ENCODE measurements around the gene BBS7.

- TF ChIP-seq, protein P1, sequence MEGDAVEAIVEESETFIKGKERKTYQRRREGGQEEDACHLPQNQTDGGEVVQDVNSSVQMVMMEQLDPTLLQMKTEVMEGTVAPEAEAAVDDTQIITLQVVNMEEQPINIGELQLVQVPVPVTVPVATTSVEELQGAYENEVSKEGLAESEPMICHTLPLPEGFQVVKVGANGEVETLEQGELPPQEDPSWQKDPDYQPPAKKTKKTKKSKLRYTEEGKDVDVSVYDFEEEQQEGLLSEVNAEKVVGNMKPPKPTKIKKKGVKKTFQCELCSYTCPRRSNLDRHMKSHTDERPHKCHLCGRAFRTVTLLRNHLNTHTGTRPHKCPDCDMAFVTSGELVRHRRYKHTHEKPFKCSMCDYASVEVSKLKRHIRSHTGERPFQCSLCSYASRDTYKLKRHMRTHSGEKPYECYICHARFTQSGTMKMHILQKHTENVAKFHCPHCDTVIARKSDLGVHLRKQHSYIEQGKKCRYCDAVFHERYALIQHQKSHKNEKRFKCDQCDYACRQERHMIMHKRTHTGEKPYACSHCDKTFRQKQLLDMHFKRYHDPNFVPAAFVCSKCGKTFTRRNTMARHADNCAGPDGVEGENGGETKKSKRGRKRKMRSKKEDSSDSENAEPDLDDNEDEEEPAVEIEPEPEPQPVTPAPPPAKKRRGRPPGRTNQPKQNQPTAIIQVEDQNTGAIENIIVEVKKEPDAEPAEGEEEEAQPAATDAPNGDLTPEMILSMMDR (IDR thresholded peaks at IDR 0.05 in 2 of 3, conservative IDR thresholded peaks at IDR 0.05 in 1 of 3; ENCODE audit: insufficient read depth in 2 of 3, low read depth in 1 of 3, low read length in 3 of 3) = no peak
- TF ChIP-seq, protein P2, sequence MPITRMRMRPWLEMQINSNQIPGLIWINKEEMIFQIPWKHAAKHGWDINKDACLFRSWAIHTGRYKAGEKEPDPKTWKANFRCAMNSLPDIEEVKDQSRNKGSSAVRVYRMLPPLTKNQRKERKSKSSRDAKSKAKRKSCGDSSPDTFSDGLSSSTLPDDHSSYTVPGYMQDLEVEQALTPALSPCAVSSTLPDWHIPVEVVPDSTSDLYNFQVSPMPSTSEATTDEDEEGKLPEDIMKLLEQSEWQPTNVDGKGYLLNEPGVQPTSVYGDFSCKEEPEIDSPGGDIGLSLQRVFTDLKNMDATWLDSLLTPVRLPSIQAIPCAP (CRISPR knock-in tag; IDR thresholded peaks at IDR 0.05; ENCODE audit: borderline replicate concordance) = no peak
- TF ChIP-seq ZBTB43 (CRISPR knock-in tag; IDR thresholded peaks at IDR 0.05) = no peak
- TF ChIP-seq MNT (conservative IDR thresholded peaks at IDR 0.05) = no peak
- no peak for TF ChIP-seq ZNF589 (CRISPR knock-in tag; IDR thresholded peaks at IDR 0.05; ENCODE audit: low read depth)
- no peak for TF ChIP-seq RAD21 (CRISPR knock-in tag; conservative IDR thresholded peaks at IDR 0.05 in 1 of 2, IDR thresholded peaks at IDR 0.05 in 1 of 2)
- TF ChIP-seq POLR2B (IDR thresholded peaks at IDR 0.05; ENCODE audit: low read depth, partially characterized antibody) = no peak
Measured at GRCh38 chr4:121824950-121825349, 45.3 kb downstream of the BBS7 start.
